Esophagus (tissue), 2 donors: Measurements from ENCODE around the gene SMIM10L2A. TPM values are rescaled to one million over a fixed set of nuclear protein-coding genes. Genes with fewer than 3 reads are reported as not detected.
"Not testable (repeated sequence)": the region's sequence is repeated elsewhere in the genome, so short reads cannot be mapped to it uniquely, and the experiment has no call there.

ENCODE experiments used
- H3K27ac ChIP-seq, 2 donors: one replicate each; pipeline ENCODE4 v1.5.1; 2013; ENCODE audit warnings: low read depth in 2 of 2, mild to moderate bottlenecking in 2 of 2, inconsistent platforms in 1 of 2, low read length in 1 of 2, moderate library complexity in 1 of 2
- H3K27me3 ChIP-seq, 2 donors: one replicate each; pipeline ENCODE4 v1.6.1; 2013; ENCODE audit warnings: low read length in 2 of 2, control low read depth in 1 of 2, mild to moderate bottlenecking in 1 of 2; ENCODE audit not compliant: insufficient read depth in 2 of 2, control insufficient read depth in 1 of 2
- H3K36me3 ChIP-seq, 2 donors: one replicate each; pipeline ENCODE4 v1.6.1; 2013; ENCODE audit warnings: low read length in 1 of 2; ENCODE audit not compliant: control insufficient read depth in 2 of 2, insufficient read depth in 2 of 2
- H3K4me1 ChIP-seq, 2 donors: one replicate each; pipeline ENCODE4 v1.6.1; 2013; ENCODE audit warnings: low read length in 1 of 2; ENCODE audit not compliant: control insufficient read depth in 2 of 2, insufficient read depth in 2 of 2
- H3K4me3 ChIP-seq, 2 donors: one replicate each; pipeline ENCODE4 v1.5.1; 2013; ENCODE audit warnings: low read length in 2 of 2, mild to moderate bottlenecking in 2 of 2, low read depth in 1 of 2, moderate library complexity in 1 of 2
- H3K9me3 ChIP-seq, 2 donors: one replicate each; pipeline ENCODE4 v1.6.1; 2013; ENCODE audit warnings: mild to moderate bottlenecking in 2 of 2, low read depth in 1 of 2, low read length in 1 of 2, moderate library complexity in 1 of 2; ENCODE audit not compliant: control insufficient read depth in 2 of 2, insufficient read depth in 1 of 2
- WGBS, 2 donors: extraction: QIAGEN DNeasy Blood & Tissue Kit; methylation state at CpG; one replicate each; pipeline ENCODE4 v1.1.7; 2013; 5-methylcytosine and 5-hydroxymethylcytosine counted together
- polyA plus RNA-seq, 2 donors: library from polyadenylated mRNA; stranded (reverse); fragments of 200-250 nt; gene quantifications; one replicate each; pipeline ENCODE4 v1.2.3, GENCODE V29; 2013
- donor health status: healthy with polysubstance abuse.
- donor health status: Bipolar disorder and iron deficiency.

SMIM10L2A gene
- polyA plus RNA-seq, 2 donors, result 0.76 to 1.2 TPM

DNA sequence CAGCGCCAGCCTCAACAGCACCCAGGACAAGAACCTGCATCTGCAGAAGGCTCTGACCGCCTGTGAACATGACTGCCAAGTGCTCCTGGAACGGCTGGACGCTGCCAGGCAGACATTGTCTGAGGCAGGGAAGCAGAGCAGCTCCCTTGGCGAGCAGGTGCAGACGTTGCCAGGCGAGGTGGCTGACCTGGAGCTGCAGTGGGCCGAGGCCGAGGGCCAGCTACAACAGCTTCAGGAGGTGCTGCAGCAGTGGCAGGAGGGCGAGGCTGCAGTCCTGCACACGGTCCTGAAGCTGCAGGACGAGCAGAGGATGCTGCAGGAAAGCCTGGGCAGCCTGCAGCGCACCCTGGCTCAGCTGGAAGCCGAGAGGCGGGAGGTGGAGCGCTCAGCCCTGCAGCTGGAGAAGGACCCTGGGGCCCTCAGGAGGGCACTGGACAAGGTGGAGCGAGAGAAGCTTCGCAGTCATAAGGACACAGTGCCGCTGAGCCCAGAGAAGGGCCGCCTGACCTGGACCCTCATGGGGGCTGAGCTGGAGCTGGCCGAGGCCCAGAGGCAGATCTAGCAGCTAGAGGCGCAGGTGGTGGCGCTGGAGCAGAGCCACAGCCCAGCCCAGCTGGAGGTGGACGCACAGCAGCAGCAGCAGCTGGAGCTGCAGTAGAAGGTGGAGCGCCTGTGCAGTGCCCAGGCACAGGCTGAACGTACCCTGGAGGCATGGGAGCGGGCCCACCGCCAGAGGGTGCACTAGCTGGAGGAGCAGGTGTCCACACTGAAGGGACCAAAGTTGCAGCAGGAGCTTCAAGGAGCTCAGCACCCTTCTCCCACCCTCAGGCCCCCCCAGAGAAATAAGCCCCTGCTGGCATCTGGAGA is 16.4 kb downstream of the SMIM10L2A start:
- Histone ChIP-seq H3K9me3 (peaks cover 0 to 3% of the 10 kb centered on the region in 2 donors), H3K27ac (no peak overlapping the region), H3K36me3 (no peaks in the 10 kb centered on the region), H3K4me3 (no peak overlapping the region), H3K4me1 (no peaks in the 10 kb centered on the region), H3K27me3 (no peaks in the 10 kb centered on the region)
- WGBS, 2 donors, result 80 to 82% methylated on average over 28 of the region's 28 CpGs

DNA sequence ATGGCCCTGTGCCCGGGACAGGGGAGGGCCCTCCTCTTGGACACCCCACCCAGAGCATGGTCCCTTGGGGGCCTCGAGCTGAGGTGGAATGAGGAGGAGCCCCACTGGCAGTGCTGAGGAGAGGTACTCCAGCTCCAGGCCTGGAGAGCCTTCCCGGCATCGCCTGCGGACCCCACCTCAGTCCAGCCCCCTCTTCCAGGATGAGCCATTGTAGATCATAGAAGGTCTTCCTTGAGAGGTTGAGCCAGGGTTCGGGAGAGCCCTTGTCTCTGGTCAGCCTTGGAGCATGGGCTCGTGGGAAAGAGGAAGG is 16.9 kb downstream of the SMIM10L2A start:
- no peaks in the 10 kb centered on the region for H3K9me3 ChIP-seq
- H3K4me1 ChIP-seq, result no peaks in the 10 kb centered on the region
- H3K27ac ChIP-seq, result no peak overlapping the region
- WGBS, 2 donors, result 74 to 81% methylated on average over 7 of the region's 7 CpGs
- no peaks in the 10 kb centered on the region for H3K27me3 ChIP-seq
- H3K4me3 ChIP-seq, result no peak overlapping the region
- no peaks in the 10 kb centered on the region for H3K36me3 ChIP-seq

DNA sequence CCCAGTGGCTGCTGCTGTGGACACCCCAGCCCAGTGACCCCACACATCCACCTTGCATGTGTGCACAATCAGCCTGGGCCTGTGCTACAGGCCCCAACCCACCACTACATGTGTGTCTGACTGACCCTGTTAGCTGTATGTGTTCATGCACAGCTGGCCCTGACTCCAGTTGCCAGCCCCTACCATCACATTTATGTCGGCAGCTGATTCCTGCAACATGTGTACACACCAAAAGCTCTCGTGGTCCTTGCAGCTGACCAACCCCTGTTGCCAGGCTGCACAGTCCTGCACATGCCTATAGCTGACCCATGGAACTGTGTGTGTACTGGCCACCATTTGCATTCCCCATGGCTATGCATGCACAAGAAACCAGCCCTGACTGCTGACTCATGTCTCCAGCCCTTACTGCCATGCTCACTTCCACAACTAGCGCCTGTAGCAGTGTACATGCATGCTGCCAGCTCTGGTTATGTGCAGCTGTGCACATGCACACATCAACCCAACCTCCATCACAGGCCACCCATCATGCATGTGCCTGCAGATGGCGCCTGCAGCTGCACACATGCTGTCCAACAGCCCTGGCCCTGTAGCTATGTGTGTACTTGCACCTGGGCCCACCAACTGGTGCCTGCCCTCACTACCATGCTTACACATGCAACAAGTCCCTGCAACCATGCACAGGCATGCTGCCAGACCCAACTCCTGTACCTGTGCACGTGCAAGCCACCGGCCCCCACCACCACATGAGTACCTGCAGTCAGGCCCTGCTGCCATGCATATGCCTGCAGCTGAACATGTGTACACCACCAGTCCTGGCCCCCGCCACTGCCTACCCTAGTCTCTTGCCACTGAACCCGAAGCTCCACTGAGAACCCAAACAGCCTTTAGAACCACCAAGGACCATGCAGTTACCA is 28.1 kb downstream of the SMIM10L2A start:
- H3K27ac ChIP-seq, result no peak overlapping the region
- H3K4me3 ChIP-seq, result no peak overlapping the region
- no peaks in the 10 kb centered on the region for H3K36me3 ChIP-seq
- H3K27me3 ChIP-seq, result peaks cover 0 to 5% of the 10 kb centered on the region in 2 donors
- H3K4me1 ChIP-seq, result no peaks in the 10 kb centered on the region
- 74 to 86% methylated on average over 8 of the region's 8 CpGs for WGBS, 2 donors
- no peaks in the 10 kb centered on the region for H3K9me3 ChIP-seq

DNA sequence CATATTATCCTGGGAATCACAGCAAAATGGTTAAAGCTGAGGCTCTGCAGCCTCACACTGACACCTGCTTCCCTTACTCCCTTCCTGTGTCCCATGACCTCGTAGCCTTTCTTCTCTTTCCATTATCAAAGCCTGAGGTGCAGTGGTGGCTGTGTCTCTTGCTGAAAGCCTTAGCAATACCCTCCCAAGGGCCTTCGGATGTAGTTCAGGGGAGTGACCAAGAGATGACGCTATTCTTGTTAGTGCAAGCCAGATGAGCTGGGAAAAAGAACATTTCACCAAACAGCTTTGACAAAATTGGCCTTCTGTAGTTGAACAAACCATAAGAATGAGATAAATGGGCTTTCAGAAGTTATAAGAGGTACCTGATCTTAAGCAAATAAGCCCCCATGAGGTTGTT is 31.6 kb downstream of the SMIM10L2A start:
- Histone ChIP-seq H3K4me3 (no peak overlapping the region), H3K9me3 (no peaks in the 10 kb centered on the region), H3K4me1 (no peaks in the 10 kb centered on the region), H3K36me3 (no peaks in the 10 kb centered on the region), H3K27me3 (no peaks in the 10 kb centered on the region), H3K27ac (no peak overlapping the region)
- WGBS, 2 donors, result 46 to 54% methylated on average over 3 of the region's 3 CpGs

GRCh38 chrX:135454816-135455215 is 33.1 kb downstream of the SMIM10L2A start:
- whole genome bisulfite sequencing, 2 donors, result 41 to 49% methylated on average over 4 of the region's 4 CpGs
- H3K27me3 ChIP-seq, result no peaks in the 10 kb centered on the region

DNA sequence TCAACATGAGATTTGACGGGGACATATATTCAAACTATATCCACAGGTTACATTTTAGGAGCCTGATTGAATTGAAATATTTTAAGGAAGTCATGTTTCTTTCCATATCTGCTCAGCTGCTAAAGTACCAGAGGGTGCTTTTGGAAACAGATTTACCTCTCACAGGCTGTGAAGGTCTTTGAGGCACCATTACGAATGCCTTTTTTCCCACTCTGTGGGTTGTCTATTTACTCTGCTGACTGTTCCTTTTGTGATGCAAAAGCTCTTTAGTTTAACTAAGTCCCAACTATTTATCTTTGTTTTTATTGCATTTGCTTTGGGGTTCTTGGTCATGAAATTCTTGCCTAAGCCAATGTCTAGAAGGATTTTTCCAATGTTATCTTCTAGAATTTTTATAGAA is 40.0 kb downstream of the SMIM10L2A start:
- H3K36me3 ChIP-seq, H3K27ac ChIP-seq, H3K27me3 ChIP-seq, H3K9me3 ChIP-seq, H3K4me3 ChIP-seq, H3K4me1 ChIP-seq: not testable (repeated sequence)
- 78 to 81% methylated on average over 2 of the region's 2 CpGs for WGBS, 2 donors

More at GRCh38 chrX:135454816-135455215, 33.1 kb downstream of the SMIM10L2A start:
- Histone ChIP-seq H3K36me3 (no peaks in the 10 kb centered on the region), H3K9me3 (no peaks in the 10 kb centered on the region), H3K4me3 (no peak overlapping the region), H3K27ac (no peak overlapping the region), H3K4me1 (no peaks in the 10 kb centered on the region)

- H3K27me3 ChIP-seq, result no peaks in the 10 kb centered on the region
- H3K4me3 ChIP-seq, result no peak overlapping the region
- no peaks in the 10 kb centered on the region for H3K9me3 ChIP-seq
- 63 to 81% methylated on average over 2 of the region's 2 CpGs for WGBS, 2 donors
- no peaks in the 10 kb centered on the region for H3K4me1 ChIP-seq
- no peak overlapping the region for H3K27ac ChIP-seq
- no peaks in the 10 kb centered on the region for H3K36me3 ChIP-seq
Observed at GRCh38 chrX:135463937-135464336, 42.2 kb downstream of the SMIM10L2A start.

DNA sequence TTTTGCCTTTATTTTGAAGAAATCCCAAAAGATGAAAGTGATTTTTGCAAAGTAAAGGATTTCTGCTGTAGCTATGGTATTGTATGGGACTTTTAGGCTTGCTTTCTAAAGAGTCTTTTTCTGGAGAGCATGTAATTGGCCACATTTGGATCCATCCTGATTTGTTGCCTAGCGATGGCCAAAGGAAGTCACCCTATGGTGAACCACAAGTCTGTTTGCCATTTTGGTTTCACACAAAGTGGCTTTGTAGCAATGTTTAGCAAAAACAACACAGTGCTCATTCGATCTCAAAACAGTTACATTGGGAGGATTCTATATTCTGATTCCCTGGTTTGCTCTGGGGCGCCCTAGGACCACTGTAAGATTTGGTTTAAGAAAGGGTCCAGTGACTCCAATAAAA is 54.6 kb downstream of the SMIM10L2A start:
- WGBS, 2 donors, result 72 to 86% methylated on average over 3 of the region's 3 CpGs
- no peaks in the 10 kb centered on the region for H3K4me1 ChIP-seq
- no peaks in the 10 kb centered on the region for H3K27me3 ChIP-seq
- H3K27ac ChIP-seq, result no peak overlapping the region
- no peaks in the 10 kb centered on the region for H3K9me3 ChIP-seq
- H3K4me3 ChIP-seq, result no peak overlapping the region
- no peaks in the 10 kb centered on the region for H3K36me3 ChIP-seq

- 4 to 13% methylated on average over 3 of the region's 3 CpGs for WGBS, 2 donors
- no peak overlapping the region for H3K4me3 ChIP-seq
- H3K4me1 ChIP-seq, result no peaks in the 10 kb centered on the region
- no peak overlapping the region for H3K27ac ChIP-seq
- no peaks in the 10 kb centered on the region for H3K9me3 ChIP-seq
- H3K27me3 ChIP-seq, result no peaks in the 10 kb centered on the region
- H3K36me3 ChIP-seq, result no peaks in the 10 kb centered on the region
Observed at GRCh38 chrX:135477576-135477975, 55.8 kb downstream of the SMIM10L2A start.
